ENCODE measurements around the gene TMPRSS6.

Gene TMPRSS6

GRCh38 chr22:37112084-37112728, 2.7 kb upstream of the TMPRSS6 start:
- DNase-seq = no peak

- no peak for DNase-seq
These were observed 1.7 kb upstream of the TMPRSS6 start for GRCh38 chr22:37111156-37111717.

GRCh38 chr22:37107816-37108621, 1.5 kb downstream of the TMPRSS6 start:
- DNase-seq = no peak

- no peak for DNase-seq
These were observed 3.5 kb downstream of the TMPRSS6 start for GRCh38 chr22:37105990-37106389.

- no peak for DNase-seq
These were observed 4.4 kb downstream of the TMPRSS6 start for GRCh38 chr22:37105154-37105553.

- DNase-seq = no peak
These were observed 5.7 kb downstream of the TMPRSS6 start for GRCh38 chr22:37103656-37104452.

- no peak for DNase-seq
These were observed 6.4 kb downstream of the TMPRSS6 start for GRCh38 chr22:37103151-37103550.

GRCh38 chr22:37101311-37102066, 8.0 kb downstream of the TMPRSS6 start:
- no peak for DNase-seq

GRCh38 chr22:37100589-37101127, 8.9 kb downstream of the TMPRSS6 start:
- no peak for DNase-seq

GRCh38 chr22:37098976-37099591, 10.4 kb downstream of the TMPRSS6 start:
- no peak for DNase-seq

- DNase-seq = no peak
These were observed 12.2 kb downstream of the TMPRSS6 start for GRCh38 chr22:37097346-37097745.

- no peak for DNase-seq
These were observed 14.4 kb downstream of the TMPRSS6 start for GRCh38 chr22:37095113-37095512.

- DNase-seq = no peak
These were observed 15.3 kb downstream of the TMPRSS6 start for GRCh38 chr22:37094239-37094638.

- no peak for DNase-seq
These were observed 16.5 kb downstream of the TMPRSS6 start for GRCh38 chr22:37092997-37093396.

GRCh38 chr22:37091994-37092393, 17.5 kb downstream of the TMPRSS6 start:
- DNase-seq = no peak

- no peak for DNase-seq
These were observed 18.4 kb downstream of the TMPRSS6 start for GRCh38 chr22:37090920-37091695.

GRCh38 chr22:37089434-37089833, 20.1 kb downstream of the TMPRSS6 start:
- DNase-seq = no peak

GRCh38 chr22:37088750-37089408, 20.6 kb downstream of the TMPRSS6 start:
- no peak for DNase-seq

- peak; percentile 62 for DNase-seq
These were observed 21.4 kb downstream of the TMPRSS6 start for GRCh38 chr22:37088108-37088605.

GRCh38 chr22:37086184-37086583, 23.3 kb downstream of the TMPRSS6 start:
- DNase-seq = no peak
